Measurements from ENCODE around the gene ZNF77. TPM values are rescaled to one million over a fixed set of nuclear protein-coding genes. Genes with fewer than 3 reads are reported as not detected.

The ZNF77 gene
- total RNA-seq, 3 donors from 2014 or later (not counting 1 experiment from before 2014, with no cell fraction given), result 6.0 to 9.2 (median 6.8) TPM

GRCh38 chr19:2922987-2923386, 21.8 kb downstream of the ZNF77 start:
- Mint-ChIP-seq H3K9me3 (no peaks in the 10 kb centered on the region), H3K27ac (no peak overlapping the region), H3K36me3 (peaks cover 3% of the 10 kb centered on the region), H3K27me3 (ENCODE audit: low read depth in 2 of 2) (no peaks in the 10 kb centered on the region), H3K4me1 (no peaks in the 10 kb centered on the region), H3K4me3 (no peak overlapping the region)
- Histone ChIP-seq H3K27ac (ENCODE audit: low read length) (no peak overlapping the region), H3K4me3 (ENCODE audit: low read length) (no peak overlapping the region), H3K4me1 (ENCODE audit: control insufficient read depth, insufficient read depth, low read length) (no peaks in the 10 kb centered on the region), H3K36me3 (ENCODE audit: control insufficient read depth, insufficient read depth, low read length) (peaks cover 1% of the 10 kb centered on the region), H3K9me3 (ENCODE audit: control insufficient read depth, insufficient read depth, low read length) (no peaks in the 10 kb centered on the region), H3K27me3 (ENCODE audit: control insufficient read depth, insufficient read depth, low read length) (no peaks in the 10 kb centered on the region)
- no peak for DNase-seq
- ATAC-seq, result no peak
- intact Hi-C loops (cut with micrococcal nuclease), result no loop called here
- TF ChIP-seq, protein P1, sequence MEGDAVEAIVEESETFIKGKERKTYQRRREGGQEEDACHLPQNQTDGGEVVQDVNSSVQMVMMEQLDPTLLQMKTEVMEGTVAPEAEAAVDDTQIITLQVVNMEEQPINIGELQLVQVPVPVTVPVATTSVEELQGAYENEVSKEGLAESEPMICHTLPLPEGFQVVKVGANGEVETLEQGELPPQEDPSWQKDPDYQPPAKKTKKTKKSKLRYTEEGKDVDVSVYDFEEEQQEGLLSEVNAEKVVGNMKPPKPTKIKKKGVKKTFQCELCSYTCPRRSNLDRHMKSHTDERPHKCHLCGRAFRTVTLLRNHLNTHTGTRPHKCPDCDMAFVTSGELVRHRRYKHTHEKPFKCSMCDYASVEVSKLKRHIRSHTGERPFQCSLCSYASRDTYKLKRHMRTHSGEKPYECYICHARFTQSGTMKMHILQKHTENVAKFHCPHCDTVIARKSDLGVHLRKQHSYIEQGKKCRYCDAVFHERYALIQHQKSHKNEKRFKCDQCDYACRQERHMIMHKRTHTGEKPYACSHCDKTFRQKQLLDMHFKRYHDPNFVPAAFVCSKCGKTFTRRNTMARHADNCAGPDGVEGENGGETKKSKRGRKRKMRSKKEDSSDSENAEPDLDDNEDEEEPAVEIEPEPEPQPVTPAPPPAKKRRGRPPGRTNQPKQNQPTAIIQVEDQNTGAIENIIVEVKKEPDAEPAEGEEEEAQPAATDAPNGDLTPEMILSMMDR (IDR thresholded peaks at IDR 0.05), result no peak
- WGBS (ENCODE audit: insufficient coverage), result 85% methylated on average over 5 of the region's 5 CpGs

- H3K36me3 Mint-ChIP-seq, result peaks cover 18% of the 10 kb centered on the region
- WGBS (ENCODE audit: insufficient coverage), result 99% methylated on average over 16 of the region's 16 CpGs
- intact Hi-C loops (cut with micrococcal nuclease), result no loop called here
Measured at GRCh38 chr19:2917275-2918184, 27.2 kb downstream of the ZNF77 start.

GRCh38 chr19:2912306-2912705, 32.5 kb downstream of the ZNF77 start:
- Histone ChIP-seq H3K9me3 (ENCODE audit: control insufficient read depth, insufficient read depth, low read length) (peaks cover 5% of the 10 kb centered on the region), H3K4me3 (ENCODE audit: low read length) (no peak overlapping the region), H3K36me3 (ENCODE audit: control insufficient read depth, insufficient read depth, low read length) (peaks cover 7% of the 10 kb centered on the region), H3K27ac (ENCODE audit: low read length) (no peak overlapping the region), H3K27me3 (ENCODE audit: control insufficient read depth, insufficient read depth, low read length) (no peaks in the 10 kb centered on the region), H3K4me1 (ENCODE audit: control insufficient read depth, insufficient read depth, low read length) (no peaks in the 10 kb centered on the region)
- TF ChIP-seq, protein P1 (IDR thresholded peaks at IDR 0.05), result no peak
- intact Hi-C loops (cut with micrococcal nuclease), result no loop called here
- WGBS (ENCODE audit: insufficient coverage), result 81% methylated on average over 5 of the region's 5 CpGs
- Mint-ChIP-seq H3K27ac (no peak overlapping the region), H3K27me3 (ENCODE audit: low read depth in 2 of 2) (no peaks in the 10 kb centered on the region), H3K4me3 (no peak overlapping the region), H3K4me1 (peaks cover 3 to 4% of the 10 kb centered on the region in 2 donors), H3K36me3 (peaks cover 8% of the 10 kb centered on the region), H3K9me3 (peaks cover 0 to 5% of the 10 kb centered on the region in 2 donors)
- no peak for DNase-seq
- ATAC-seq, result no peak

More at GRCh38 chr19:2917275-2918184, 27.2 kb downstream of the ZNF77 start:
- no peak overlapping the region for H3K27ac Mint-ChIP-seq
- Histone ChIP-seq H3K27ac (ENCODE audit: low read length) (no peak overlapping the region), H3K4me1 (ENCODE audit: control insufficient read depth, insufficient read depth, low read length) (no peaks in the 10 kb centered on the region), H3K36me3 (ENCODE audit: control insufficient read depth, insufficient read depth, low read length) (peaks cover 15% of the 10 kb centered on the region), H3K9me3 (ENCODE audit: control insufficient read depth, insufficient read depth, low read length) (peaks cover 8% of the 10 kb centered on the region), H3K27me3 (ENCODE audit: control insufficient read depth, insufficient read depth, low read length) (no peaks in the 10 kb centered on the region), H3K4me3 (ENCODE audit: low read length) (no peak overlapping the region)
- DNase-seq (no peak), ATAC-seq (no peak)
- H3K4me3 Mint-ChIP-seq, result no peak overlapping the region
- H3K4me1 Mint-ChIP-seq, result no peaks in the 10 kb centered on the region
- TF ChIP-seq, protein P1 (IDR thresholded peaks at IDR 0.05), result no peak
- no peaks in the 10 kb centered on the region for H3K27me3 Mint-ChIP-seq (ENCODE audit: low read depth in 2 of 2)
- H3K9me3 Mint-ChIP-seq, result peaks cover 0 to 5% of the 10 kb centered on the region in 2 donors
